Body of pancreas (tissue), 4 donors: ENCODE data around the gene RPS19BP1.

ENCODE experiments used
- CTCF ChIP-seq, 7 experiments: fragments of 450-650 bp in 4 of 7; fragments of 200-600 bp in 3 of 7; sonication (generic) in 3 of 7; IDR thresholded peaks; one replicate each; pipeline ENCODE4 v1.5.1; 2016 to 2019; ENCODE audit warnings: antibody characterized with exemption in 7 of 7
- POLR2A ChIP-seq, 3 donors: fragments of 450-650 bp; IDR thresholded peaks; one replicate each; pipeline ENCODE4 v1.6.1; 2016; ENCODE audit warnings: antibody characterized with exemption in 3 of 3, mild to moderate bottlenecking in 2 of 3

- TF ChIP-seq POLR2A (IDR thresholded peaks at IDR 0.05) (no peak), CTCF (IDR thresholded peaks at IDR 0.05) (no peak)
Observed at GRCh38 chr22:39529487-39529851, 3.1 kb downstream of the RPS19BP1 start.
